ENCODE measurements around the gene VPS54.

DNA sequence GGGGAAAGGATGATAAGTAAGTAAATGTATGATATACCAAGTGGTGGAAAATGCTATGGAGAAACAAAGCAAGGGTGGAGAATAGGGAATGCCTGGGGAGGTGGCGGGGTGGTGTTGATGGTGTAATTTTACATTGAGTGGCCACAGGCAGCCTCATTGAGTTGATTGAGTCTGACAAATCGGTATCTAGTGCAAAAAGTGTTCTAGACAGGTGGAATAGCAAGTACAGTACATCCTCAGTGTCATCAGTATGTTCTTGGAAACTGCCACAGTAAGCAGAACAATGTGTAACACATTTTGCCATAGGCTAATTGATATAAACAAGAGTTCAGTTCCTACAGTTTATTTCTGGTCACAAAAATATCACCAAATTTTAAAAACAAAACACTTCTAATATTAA, 131.2 kb downstream of the VPS54 start:
- TF ChIP-seq, protein P1, sequence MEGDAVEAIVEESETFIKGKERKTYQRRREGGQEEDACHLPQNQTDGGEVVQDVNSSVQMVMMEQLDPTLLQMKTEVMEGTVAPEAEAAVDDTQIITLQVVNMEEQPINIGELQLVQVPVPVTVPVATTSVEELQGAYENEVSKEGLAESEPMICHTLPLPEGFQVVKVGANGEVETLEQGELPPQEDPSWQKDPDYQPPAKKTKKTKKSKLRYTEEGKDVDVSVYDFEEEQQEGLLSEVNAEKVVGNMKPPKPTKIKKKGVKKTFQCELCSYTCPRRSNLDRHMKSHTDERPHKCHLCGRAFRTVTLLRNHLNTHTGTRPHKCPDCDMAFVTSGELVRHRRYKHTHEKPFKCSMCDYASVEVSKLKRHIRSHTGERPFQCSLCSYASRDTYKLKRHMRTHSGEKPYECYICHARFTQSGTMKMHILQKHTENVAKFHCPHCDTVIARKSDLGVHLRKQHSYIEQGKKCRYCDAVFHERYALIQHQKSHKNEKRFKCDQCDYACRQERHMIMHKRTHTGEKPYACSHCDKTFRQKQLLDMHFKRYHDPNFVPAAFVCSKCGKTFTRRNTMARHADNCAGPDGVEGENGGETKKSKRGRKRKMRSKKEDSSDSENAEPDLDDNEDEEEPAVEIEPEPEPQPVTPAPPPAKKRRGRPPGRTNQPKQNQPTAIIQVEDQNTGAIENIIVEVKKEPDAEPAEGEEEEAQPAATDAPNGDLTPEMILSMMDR (IDR thresholded peaks at IDR 0.05): no peak
- no peak for TF ChIP-seq POLR2A (IDR thresholded peaks at IDR 0.05)
- no peak for TF ChIP-seq EP300 (IDR thresholded peaks at IDR 0.05)

Measured in tibial nerve (tissue), 4 donors.